Activated CD4-positive, alpha-beta T cell treated with anti-CD3 and anti-CD28 coated beads, Interleukin-10, Interleukin-2, amounts not matched to agents 100 ng/mL and 50 ng/mL, durations not matched to agents 16 hours and 8 hours (primary cell): ENCODE data around the gene TPRG1L.

Experiments
- DNase-seq: peaks from one replicate; pipeline ENCODE4 v3.0.0-alpha.2; 2020

Gene TPRG1L

GRCh38 chr1:3668585-3669300, 43.9 kb downstream of the TPRG1L start:
- DNase-seq, result no peak

GRCh38 chr1:3669421-3669821, 44.6 kb downstream of the TPRG1L start:
- DNase-seq, result no peak

GRCh38 chr1:3669971-3670431, 45.2 kb downstream of the TPRG1L start:
- no peak for DNase-seq

GRCh38 chr1:3670823-3671265, 46.0 kb downstream of the TPRG1L start:
- no peak for DNase-seq

GRCh38 chr1:3671371-3672180, 46.8 kb downstream of the TPRG1L start:
- DNase-seq, result no peak

GRCh38 chr1:3672231-3672970, 47.6 kb downstream of the TPRG1L start:
- DNase-seq, result no peak

- DNase-seq, result no peak
Measured at GRCh38 chr1:3672971-3673361, 48.2 kb downstream of the TPRG1L start.

GRCh38 chr1:3673381-3674099, 48.7 kb downstream of the TPRG1L start:
- no peak for DNase-seq

GRCh38 chr1:3674100-3675094, 49.6 kb downstream of the TPRG1L start:
- no peak for DNase-seq

- no peak for DNase-seq
Measured at GRCh38 chr1:3675436-3675835, 50.6 kb downstream of the TPRG1L start.

GRCh38 chr1:3676581-3677470, 52.0 kb downstream of the TPRG1L start:
- peak; percentile 47 for DNase-seq

GRCh38 chr1:3677484-3677883, 52.7 kb downstream of the TPRG1L start:
- no peak for DNase-seq

- DNase-seq, result no peak
Measured at GRCh38 chr1:3678361-3679097, 53.7 kb downstream of the TPRG1L start.

- no peak for DNase-seq
Measured at GRCh38 chr1:3679098-3679555, 54.3 kb downstream of the TPRG1L start.
